Measurements from ENCODE around the gene TBX4. TPM values are rescaled to one million over a fixed set of nuclear protein-coding genes. Genes with fewer than 3 reads are reported as not detected.

Gene TBX4
- polyA plus RNA-seq, 3 donors: not detected

DNA sequence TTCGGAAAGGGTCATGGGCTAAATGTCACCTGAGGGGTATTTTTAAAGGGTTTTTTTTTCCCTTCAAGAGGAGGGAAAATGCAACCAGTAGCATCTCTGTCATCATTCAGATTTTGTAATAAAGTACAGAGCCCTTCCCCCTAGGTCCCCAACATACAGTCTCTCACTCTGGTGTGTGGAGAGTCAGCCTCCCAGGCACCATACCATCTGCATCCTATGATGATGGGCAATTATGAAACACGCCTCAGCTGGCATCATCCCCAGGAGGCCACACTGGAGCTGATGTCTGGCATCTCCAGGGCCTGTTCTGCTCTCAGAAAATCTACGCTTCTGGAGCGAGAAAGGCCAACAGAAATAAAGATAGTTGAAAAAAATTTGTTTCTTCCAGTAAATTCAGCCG, 32.0 kb downstream of the TBX4 start:
- TF ChIP-seq, protein P1, sequence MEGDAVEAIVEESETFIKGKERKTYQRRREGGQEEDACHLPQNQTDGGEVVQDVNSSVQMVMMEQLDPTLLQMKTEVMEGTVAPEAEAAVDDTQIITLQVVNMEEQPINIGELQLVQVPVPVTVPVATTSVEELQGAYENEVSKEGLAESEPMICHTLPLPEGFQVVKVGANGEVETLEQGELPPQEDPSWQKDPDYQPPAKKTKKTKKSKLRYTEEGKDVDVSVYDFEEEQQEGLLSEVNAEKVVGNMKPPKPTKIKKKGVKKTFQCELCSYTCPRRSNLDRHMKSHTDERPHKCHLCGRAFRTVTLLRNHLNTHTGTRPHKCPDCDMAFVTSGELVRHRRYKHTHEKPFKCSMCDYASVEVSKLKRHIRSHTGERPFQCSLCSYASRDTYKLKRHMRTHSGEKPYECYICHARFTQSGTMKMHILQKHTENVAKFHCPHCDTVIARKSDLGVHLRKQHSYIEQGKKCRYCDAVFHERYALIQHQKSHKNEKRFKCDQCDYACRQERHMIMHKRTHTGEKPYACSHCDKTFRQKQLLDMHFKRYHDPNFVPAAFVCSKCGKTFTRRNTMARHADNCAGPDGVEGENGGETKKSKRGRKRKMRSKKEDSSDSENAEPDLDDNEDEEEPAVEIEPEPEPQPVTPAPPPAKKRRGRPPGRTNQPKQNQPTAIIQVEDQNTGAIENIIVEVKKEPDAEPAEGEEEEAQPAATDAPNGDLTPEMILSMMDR (IDR thresholded peaks at IDR 0.05): no peak
- Mint-ChIP-seq H3K4me1 (no peaks in the 10 kb centered on the region), H3K27ac (no peak overlapping the region), H3K4me3 (no peak overlapping the region), H3K9me3 (peaks cover 0 to 2% (median 0%) of the 10 kb centered on the region in 7 donors), H3K27me3 (ENCODE audit: low read depth in 3 of 3) (peaks cover 2 to 15% (median 8%) of the 10 kb centered on the region in 3 donors), H3K36me3 (no peaks in the 10 kb centered on the region)
- H3K9ac ChIP-seq (ENCODE audit: insufficient read depth, low read length, poor library complexity, severe bottlenecking): no peak overlapping the region
- no peaks in the 10 kb centered on the region for H3K79me2 ChIP-seq (ENCODE audit: insufficient read depth, low read length)
- no peaks in the 10 kb centered on the region for H4K20me1 ChIP-seq (ENCODE audit: insufficient read depth, low read length)
- no peaks in the 10 kb centered on the region for H3K4me1 ChIP-seq (ENCODE audit: control insufficient read depth in 1 of 2, insufficient read depth in 2 of 2, low read length in 2 of 2)
- H3K4me2 ChIP-seq (replicated peaks; ENCODE audit: extremely low read depth, low read length, poor library complexity, severe bottlenecking): no peak overlapping the region
- H3K9me3 ChIP-seq (replicated peaks in 1 of 2; ENCODE audit: control insufficient read depth in 1 of 2, insufficient read depth in 1 of 2, low read length in 2 of 2): no peaks in the 10 kb centered on the region
- no peaks in the 10 kb centered on the region for H3K27me3 ChIP-seq (ENCODE audit: control insufficient read depth in 2 of 2, insufficient read depth in 2 of 2, low read length in 2 of 2)
- H3K36me3 ChIP-seq (replicated peaks in 1 of 2; ENCODE audit: control insufficient read depth in 1 of 2, insufficient read depth in 2 of 2, low read length in 2 of 2): no peaks in the 10 kb centered on the region
- no peak overlapping the region for H3K27ac ChIP-seq (ENCODE audit: low read depth in 1 of 2, low read length in 2 of 2)
- H3K4me3 ChIP-seq (replicated peaks in 1 of 3; ENCODE audit: low read depth in 2 of 3, low read length in 3 of 3): no peak overlapping the region
- H2AFZ ChIP-seq (ENCODE audit: insufficient read depth, low read depth, low read length, poor library complexity, severe bottlenecking): no peak overlapping the region
- intact Hi-C loops (cut with micrococcal nuclease): no loop called here
- 100% methylated on average over 1 of the region's 5 CpGs for WGBS (ENCODE audit: insufficient coverage)
- no peak for DNase-seq

DNA sequence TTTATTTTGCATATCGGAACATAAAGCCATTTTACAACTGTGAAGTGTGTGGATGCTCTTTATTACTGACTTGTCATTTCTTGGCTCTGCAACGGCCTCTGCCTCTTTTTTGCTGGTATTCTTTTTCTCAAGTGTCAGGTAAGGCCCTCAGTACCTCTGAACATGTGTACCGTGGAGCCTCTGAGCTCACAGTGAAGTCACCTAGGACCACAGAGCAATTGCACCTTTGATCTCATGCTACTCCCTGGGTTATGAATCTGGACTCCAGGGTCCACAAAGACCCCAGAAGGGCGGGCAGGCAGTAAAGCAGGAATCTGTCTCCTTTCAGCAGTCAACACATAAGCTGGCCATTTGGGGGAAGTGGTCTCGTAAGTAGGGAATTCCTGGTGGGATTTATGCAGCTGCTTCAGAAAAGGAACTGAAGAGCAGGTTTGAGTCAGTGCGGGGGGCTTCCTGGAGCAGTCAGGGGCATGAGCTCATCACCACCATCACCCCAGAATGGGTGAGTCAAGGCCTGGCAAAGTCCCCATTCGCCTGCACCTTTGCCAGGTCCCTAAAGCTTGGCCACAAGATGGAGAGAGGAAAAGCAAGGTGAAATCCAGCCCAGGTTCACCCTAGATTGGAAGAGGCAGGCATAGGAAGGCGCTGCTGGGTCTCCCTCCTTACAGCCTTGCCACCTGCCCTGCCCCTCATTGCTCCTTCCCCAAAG, 33.0 kb downstream of the TBX4 start:
- Histone ChIP-seq H3K4me3 (replicated peaks in 1 of 3; ENCODE audit: low read depth in 2 of 3, low read length in 3 of 3) (no peak overlapping the region), H3K27ac (ENCODE audit: low read depth in 1 of 2, low read length in 2 of 2) (no peak overlapping the region)

More for the DNA sequence above, 33.0 kb downstream of the TBX4 start:
- Histone ChIP-seq H3K36me3 (replicated peaks in 1 of 2; ENCODE audit: control insufficient read depth in 1 of 2, insufficient read depth in 2 of 2, low read length in 2 of 2) (no peaks in the 10 kb centered on the region), H3K79me2 (ENCODE audit: insufficient read depth, low read length) (no peaks in the 10 kb centered on the region), H4K20me1 (ENCODE audit: insufficient read depth, low read length) (no peaks in the 10 kb centered on the region), H2AFZ (ENCODE audit: insufficient read depth, low read depth, low read length, poor library complexity, severe bottlenecking) (no peak overlapping the region), H3K9ac (ENCODE audit: insufficient read depth, low read length, poor library complexity, severe bottlenecking) (no peak overlapping the region), H3K27me3 (ENCODE audit: control insufficient read depth in 2 of 2, insufficient read depth in 2 of 2, low read length in 2 of 2) (no peaks in the 10 kb centered on the region), H3K4me1 (ENCODE audit: control insufficient read depth in 1 of 2, insufficient read depth in 2 of 2, low read length in 2 of 2) (no peaks in the 10 kb centered on the region), H3K9me3 (replicated peaks in 1 of 2; ENCODE audit: control insufficient read depth in 1 of 2, insufficient read depth in 1 of 2, low read length in 2 of 2) (no peaks in the 10 kb centered on the region), H3K4me2 (replicated peaks; ENCODE audit: extremely low read depth, low read length, poor library complexity, severe bottlenecking) (no peak overlapping the region)
- H3K27me3 Mint-ChIP-seq (ENCODE audit: low read depth in 3 of 3): peaks cover 4 to 18% (median 8%) of the 10 kb centered on the region in 3 donors
- H3K36me3 Mint-ChIP-seq: no peaks in the 10 kb centered on the region
- intact Hi-C loops (cut with micrococcal nuclease): no loop called here
- WGBS (ENCODE audit: insufficient coverage): 100% methylated on average over 3 of the region's 8 CpGs
- DNase-seq: no peak
- H3K27ac Mint-ChIP-seq: no peak overlapping the region
- TF ChIP-seq, protein P1 (IDR thresholded peaks at IDR 0.05): no peak
- peaks cover 0 to 2% (median 0%) of the 10 kb centered on the region in 7 donors for H3K9me3 Mint-ChIP-seq
- H3K4me1 Mint-ChIP-seq: no peaks in the 10 kb centered on the region
- H3K4me3 Mint-ChIP-seq: no peak overlapping the region
